Adrenal gland (tissue), 12 donors: Measurements from ENCODE around the gene PDE7B. TPM values are rescaled to one million over a fixed set of nuclear protein-coding genes. Genes with fewer than 3 reads are reported as not detected.
A peak's percentile ranks its signal among the peaks of the same experiment; 100 is the strongest.

Source experiments
- DNase-seq, 7 donors: peaks; one replicate each; pipeline ENCODE4 v3.0.0-alpha.2; 2019 to 2020
- H3K27ac ChIP-seq, 5 donors: fragments of 200-600 bp; sonication (generic) in 4 of 5; 1 replicate in 3 of 5; 2 replicates in 2 of 5; pipeline versions ENCODE4 v1.5.1 to v1.8.0; 2016 to 2020; ENCODE audit warnings: mild to moderate bottlenecking in 1 of 5
- H3K27me3 ChIP-seq: fragments of 200-600 bp; 2 replicates; pipeline ENCODE4 v1.8.0; 2021
- H3K36me3 ChIP-seq, 2 donors: fragments of 200-600 bp; replicated peaks in 1 of 2; 1 replicate in 1 of 2; 2 replicates in 1 of 2; pipeline versions ENCODE4 v1.5.1 to v1.8.0; 2018 to 2022
- H3K4me1 ChIP-seq, 2 donors: fragments of 200-600 bp; replicated peaks in 1 of 2; 1 replicate in 1 of 2; 2 replicates in 1 of 2; pipeline versions ENCODE4 v1.5.1 to v1.8.0; 2018 to 2021
- H3K4me3 ChIP-seq, 4 donors: fragments of 200-600 bp; sonication (generic) in 3 of 4; one replicate each; pipeline ENCODE4 v1.5.1; 2016 to 2018
- H3K9me3 ChIP-seq, 3 donors: fragments of 200-600 bp; sonication (generic) in 1 of 3; replicated peaks in 1 of 3; 1 replicate in 2 of 3; 2 replicates in 1 of 3; pipeline versions ENCODE4 v1.5.1 to v1.8.0; 2016 to 2021
- POLR2A ChIP-seq, 2 donors: fragments of 450-650 bp; IDR thresholded peaks; one replicate each; pipeline ENCODE4 v1.6.1; 2017; ENCODE audit warnings: antibody characterized with exemption in 2 of 2, mild to moderate bottlenecking in 2 of 2, moderate library complexity in 1 of 2
- WGBS, 4 donors: extraction: QIAGEN DNeasy Blood & Tissue Kit in 2 of 4; methylation state at CpG; one replicate each; pipeline versions ENCODE4 v1.1.5 to v1.1.7; 2013 to 2017; 5-methylcytosine and 5-hydroxymethylcytosine counted together
- intact Hi-C, 2 donors: fragments of 100-400 bp; cut with DNase I; formaldehyde crosslinking; loops; one replicate each; pipeline versions ENCODE4 v1.14.1 to v1.15.0; 2022 to 2023
- polyA plus RNA-seq, 3 donors: library from polyadenylated mRNA; stranded (reverse); fragments of 200-250 nt in 2 of 3; fragments of 350-450 nt in 1 of 3; fragmentation: Illumina TruSeq in 1 of 3; extraction: RNeasy Lipid Tissue Mini Kit (QIAGEN cat#74804) in 1 of 3; gene quantifications; one replicate each; pipeline ENCODE4 v1.2.3, GENCODE V29; 2013 to 2014
- total RNA-seq, 9 donors: library from RNA; depleted of rRNA in 4 of 9; stranded (reverse); fragments of >200 nt in 4 of 9; fragments of 120-200 nt in 1 of 9; fragmentation: NEBNext Ultra II Directional in 1 of 9; extraction: Animal tissue kit (Norgen Biotek cat#: 25700) in 1 of 9; gene quantifications; one replicate each; pipeline versions ENCODE4 v1.1.0 to v1.2.4, GENCODE V29; 2013 to 2023
- TF ChIP-seq, protein P1 (sequence below), 6 experiments: fragments of 450-650 bp in 4 of 6; fragments of 200-600 bp in 2 of 6; sonication (generic) in 1 of 6; IDR thresholded peaks; 1 replicate in 5 of 6; 2 replicates in 1 of 6; pipeline versions ENCODE4 v1.5.1 to v1.8.0; 2016 to 2021; ENCODE audit warnings: antibody characterized with exemption in 6 of 6, mild to moderate bottlenecking in 2 of 6, moderate library complexity in 1 of 6
- donor health status: healthy with polysubstance abuse.
- donor health status: Bipolar disorder and iron deficiency.
- donor health status: DM: yes; HTN: yes; CAD: no.
- donor health status: DM: no; HTN: no; CAD: no.
- donor health status: DM: no; HTN: no; CAD: no.
- donor health status: DM: yes; HTN: yes; CAD: no.

Gene PDE7B
- total and polyA plus RNA-seq, 12 donors, result 1.3 to 11.5 (median 5.2) TPM

DNA sequence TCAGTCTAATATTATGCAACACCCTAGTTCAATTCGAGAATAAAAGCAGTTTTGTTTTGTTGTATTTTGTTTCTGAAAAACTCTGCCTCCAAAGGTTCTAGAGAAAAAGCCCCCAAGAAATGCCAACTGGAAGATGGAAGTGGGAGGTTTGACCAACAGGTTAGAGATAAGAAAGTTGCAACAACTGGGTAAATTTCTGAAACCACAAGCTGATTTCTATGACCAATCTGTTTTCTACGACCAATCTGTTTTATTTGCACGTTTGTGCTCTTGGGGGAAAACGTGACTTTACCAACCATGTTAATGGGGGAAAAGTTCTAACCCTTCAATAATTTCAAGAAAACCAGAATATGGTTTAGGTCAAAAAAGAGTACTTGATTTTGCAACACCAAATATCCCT lies 173.2 kb downstream of the PDE7B start:
- H3K9me3 ChIP-seq, result no peaks in the 10 kb centered on the region
- no peaks in the 10 kb centered on the region for H3K36me3 ChIP-seq
- intact Hi-C loops, result no loop called here

DNA sequence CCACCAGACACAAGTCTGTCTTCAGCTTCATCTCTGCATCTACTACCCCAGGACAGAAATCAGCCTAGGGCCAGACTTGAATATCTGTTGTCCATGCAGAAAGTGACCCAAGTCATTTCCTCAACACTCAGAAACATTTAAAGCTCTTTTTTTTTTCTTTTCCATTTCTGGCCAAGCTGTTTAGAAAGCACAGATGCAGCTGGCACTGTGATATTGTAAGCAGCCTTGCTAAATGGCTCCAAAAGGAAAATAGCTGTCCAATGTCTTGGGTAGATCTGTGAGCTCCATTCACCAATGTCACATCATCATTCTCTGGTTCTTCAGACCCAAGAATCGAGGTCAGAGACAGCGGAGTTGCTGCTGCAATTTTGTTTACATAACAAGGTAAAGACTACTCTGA lies 174.2 kb downstream of the PDE7B start:
- intact Hi-C loops, result no loop called here
- Histone ChIP-seq H3K4me3 (no peak overlapping the region), H3K27ac (no peak overlapping the region), H3K36me3 (no peaks in the 10 kb centered on the region), H3K4me1 (no peaks in the 10 kb centered on the region), H3K9me3 (no peaks in the 10 kb centered on the region), H3K27me3 (no peaks in the 10 kb centered on the region)
- 79 to 89% (median 89%) methylated on average over 2 of the region's 2 CpGs for WGBS, 4 donors
- TF ChIP-seq, protein P1, sequence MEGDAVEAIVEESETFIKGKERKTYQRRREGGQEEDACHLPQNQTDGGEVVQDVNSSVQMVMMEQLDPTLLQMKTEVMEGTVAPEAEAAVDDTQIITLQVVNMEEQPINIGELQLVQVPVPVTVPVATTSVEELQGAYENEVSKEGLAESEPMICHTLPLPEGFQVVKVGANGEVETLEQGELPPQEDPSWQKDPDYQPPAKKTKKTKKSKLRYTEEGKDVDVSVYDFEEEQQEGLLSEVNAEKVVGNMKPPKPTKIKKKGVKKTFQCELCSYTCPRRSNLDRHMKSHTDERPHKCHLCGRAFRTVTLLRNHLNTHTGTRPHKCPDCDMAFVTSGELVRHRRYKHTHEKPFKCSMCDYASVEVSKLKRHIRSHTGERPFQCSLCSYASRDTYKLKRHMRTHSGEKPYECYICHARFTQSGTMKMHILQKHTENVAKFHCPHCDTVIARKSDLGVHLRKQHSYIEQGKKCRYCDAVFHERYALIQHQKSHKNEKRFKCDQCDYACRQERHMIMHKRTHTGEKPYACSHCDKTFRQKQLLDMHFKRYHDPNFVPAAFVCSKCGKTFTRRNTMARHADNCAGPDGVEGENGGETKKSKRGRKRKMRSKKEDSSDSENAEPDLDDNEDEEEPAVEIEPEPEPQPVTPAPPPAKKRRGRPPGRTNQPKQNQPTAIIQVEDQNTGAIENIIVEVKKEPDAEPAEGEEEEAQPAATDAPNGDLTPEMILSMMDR (IDR thresholded peaks at IDR 0.05), result no peak
- no peak for TF ChIP-seq POLR2A (IDR thresholded peaks at IDR 0.05)
- DNase-seq, result no peak

More for the DNA sequence above, 173.2 kb downstream of the PDE7B start:
- H3K27ac ChIP-seq, result no peak overlapping the region
- 77 to 89% (median 79%) methylated on average over 4 of the region's 4 CpGs for WGBS, 4 donors
- TF ChIP-seq, protein P1 (IDR thresholded peaks at IDR 0.05), result no peak
- no peak for TF ChIP-seq POLR2A (IDR thresholded peaks at IDR 0.05)
- H3K27me3 ChIP-seq, result no peaks in the 10 kb centered on the region
- DNase-seq, result no peak
- H3K4me3 ChIP-seq, result no peak overlapping the region
- no peaks in the 10 kb centered on the region for H3K4me1 ChIP-seq

DNA sequence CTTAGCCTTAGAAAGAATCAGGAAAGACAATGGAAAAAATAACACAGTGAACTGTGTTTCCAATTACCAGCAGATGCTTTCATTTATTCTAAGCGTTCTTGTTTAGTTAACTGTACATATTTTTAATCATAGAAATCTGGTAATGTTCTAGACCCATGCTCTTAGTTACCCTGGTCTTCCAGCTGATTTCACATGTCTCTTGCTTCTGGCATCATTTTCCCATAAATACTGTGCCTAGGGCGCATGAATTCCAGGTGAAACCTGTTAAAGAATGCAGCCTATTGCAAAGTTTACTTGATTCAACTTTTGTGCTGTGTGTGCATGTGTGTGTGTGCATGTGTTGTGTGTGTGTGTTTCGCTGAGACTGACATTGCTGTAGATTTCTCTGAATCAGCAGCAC lies 178.6 kb downstream of the PDE7B start:
- Histone ChIP-seq H3K36me3 (no peaks in the 10 kb centered on the region), H3K27me3 (no peaks in the 10 kb centered on the region), H3K4me1 (no peaks in the 10 kb centered on the region), H3K9me3 (no peaks in the 10 kb centered on the region), H3K4me3 (no peak overlapping the region), H3K27ac (no peak overlapping the region)
- intact Hi-C loops, result loop anchor here (10.0 kb wide), 1 partner anchor 195 kb away; no protein-coding TSS in a partner anchor
- WGBS, 4 donors, result 83 to 89% (median 85%) methylated on average over 3 of the region's 3 CpGs
- TF ChIP-seq, protein P1 (IDR thresholded peaks at IDR 0.05), result no peak
- no peak for TF ChIP-seq POLR2A (IDR thresholded peaks at IDR 0.05)
- no peak for DNase-seq

DNA sequence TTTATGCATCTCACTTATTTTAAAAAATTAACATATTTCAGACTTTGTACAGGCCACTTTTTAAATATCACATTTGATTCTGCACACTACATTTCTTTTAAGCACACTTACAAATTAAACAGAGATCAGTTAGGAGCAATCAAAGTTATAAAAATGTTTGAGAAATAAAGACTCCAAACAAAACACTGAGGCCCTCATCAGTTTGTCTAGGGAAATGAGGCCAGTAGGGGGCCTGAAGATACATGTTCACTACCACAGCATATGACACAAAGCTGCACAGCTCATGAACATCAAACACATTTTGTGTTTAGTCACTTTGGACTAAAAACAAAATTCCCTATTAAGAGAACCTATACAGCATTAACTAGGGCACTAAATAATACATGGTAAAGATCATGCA lies 180.5 kb downstream of the PDE7B start:
- Histone ChIP-seq H3K27ac (no peak overlapping the region), H3K4me1 (peaks cover 0 to 12% of the 10 kb centered on the region in 2 donors), H3K27me3 (no peaks in the 10 kb centered on the region), H3K9me3 (no peaks in the 10 kb centered on the region), H3K4me3 (no peak overlapping the region), H3K36me3 (no peaks in the 10 kb centered on the region)
- DNase-seq, result peak in 6 of 7 donors; percentile 23 to 73 (median 38)
- intact Hi-C loops, result loop anchor here (10.0 kb wide), 1 partner anchor 193 kb away; no protein-coding TSS in a partner anchor
- TF ChIP-seq, protein P1 (IDR thresholded peaks at IDR 0.05), result peak in 5 of 6 experiments; percentile 34 to 59 (median 55)
- TF ChIP-seq POLR2A (IDR thresholded peaks at IDR 0.05), result no peak
